IMR-90 (cell line): Measurements from ENCODE around the gene MIER2. TPM values are rescaled to one million over a fixed set of nuclear protein-coding genes. Genes with fewer than 3 reads are reported as not detected.
"Not testable (repeated sequence)": the region's sequence is repeated elsewhere in the genome, so short reads cannot be mapped to it uniquely, and the experiment has no call there.

Experiments used
- ATAC-seq: fragments of 200-7000 bp; cut with Tn5 transposase; 2 replicates; pipeline ENCODE4 v1.9.1; 2020; ENCODE audit warnings: low read depth, mild to moderate bottlenecking, moderate library complexity
- BruUV-seq: library from RNA; stranded (reverse); fragments of 400-500 nt; replicated peaks from 2 replicates; lab custom pipeline; 2021; lab: Mats Ljungman, UMichigan
- CTCF ChIA-PET: fragments of 300-600 bp; formaldehyde crosslinking; extraction: SDS; loops from one replicate; lab custom pipeline; 2021; ENCODE audit warnings: antibody characterized with exemption; lab: Yijun Ruan, JAX
- POLR2A ChIA-PET: fragments of 300-600 bp; sonication (Branson Sonifier 250); formaldehyde crosslinking; loops from one replicate; lab custom pipeline; 2022; ENCODE audit warnings: antibody characterized with exemption; ENCODE audit not compliant: unreplicated experiment; lab: Charles Lee
- DNase-seq: peaks from one replicate; pipeline ENCODE4 v3.0.0; 2013
- H2AFZ ChIP-seq: replicated peaks from 2 replicates; pipeline ENCODE3; 2013; ENCODE audit warnings: low read length, mild to moderate bottlenecking; ENCODE audit not compliant: poor library complexity
- H2AK5ac ChIP-seq: 2 replicates; pipeline ENCODE4 v1.6.1; 2013; ENCODE audit warnings: low read depth, low read length, inconsistent platforms
- H2AK9ac ChIP-seq: replicated peaks from 2 replicates; pipeline ENCODE3; 2013; ENCODE audit warnings: mild to moderate bottlenecking, low read depth, low read length, moderate library complexity; ENCODE audit not compliant: poor library complexity
- H2BK120ac ChIP-seq: 2 replicates; pipeline ENCODE4 v1.6.1; 2013; ENCODE audit warnings: low read depth, low read length, inconsistent platforms
- H2BK15ac ChIP-seq: 3 replicates; pipeline ENCODE4 v1.6.1; 2013; ENCODE audit warnings: low read depth, low read length, inconsistent platforms
- H2BK20ac ChIP-seq: 2 replicates; pipeline ENCODE4 v1.6.1; 2013; ENCODE audit warnings: low read depth, mild to moderate bottlenecking, inconsistent platforms, low read length, moderate library complexity
- H2BK5ac ChIP-seq: 2 replicates; pipeline ENCODE4 v1.6.1; 2013; ENCODE audit warnings: mild to moderate bottlenecking, low read depth, low read length, inconsistent platforms; ENCODE audit not compliant: poor library complexity, severe bottlenecking
- H3K14ac ChIP-seq: replicated peaks from 2 replicates; pipeline ENCODE4 v1.6.1; 2013; ENCODE audit warnings: low read depth, low read length, inconsistent platforms
- H3K18ac ChIP-seq: 2 replicates; pipeline ENCODE4 v1.6.1; 2013; ENCODE audit warnings: low read depth, low read length, control low read depth
- H3K23ac ChIP-seq: 2 replicates; pipeline ENCODE4 v1.6.1; 2013; ENCODE audit warnings: low read depth, low read length, inconsistent platforms
- H3K27ac ChIP-seq: 2 replicates; pipeline ENCODE4 v1.5.1; 2013; ENCODE audit warnings: mild to moderate bottlenecking, control low read depth, low read length; ENCODE audit not compliant: insufficient read depth
- H3K27me3 ChIP-seq: 2 replicates; pipeline ENCODE4 v1.6.1; 2013; ENCODE audit warnings: low read length; ENCODE audit not compliant: control insufficient read depth, insufficient read depth
- H3K36me3 ChIP-seq: 2 replicates; pipeline ENCODE4 v1.6.1; 2013; ENCODE audit warnings: low read length, mixed read lengths; ENCODE audit not compliant: control insufficient read depth, insufficient read depth
- H3K4ac ChIP-seq: 2 replicates; pipeline ENCODE4 v1.6.1; 2013; ENCODE audit warnings: low read depth, low read length, inconsistent platforms
- H3K4me1 ChIP-seq: 2 replicates; pipeline ENCODE4 v1.6.1; 2013; ENCODE audit warnings: low read length, mixed read lengths; ENCODE audit not compliant: control insufficient read depth, insufficient read depth
- H3K4me2 ChIP-seq: 2 replicates; pipeline ENCODE4 v1.6.1; 2013; ENCODE audit warnings: low read depth, mild to moderate bottlenecking, control low read depth, low read length, moderate library complexity
- H3K4me3 ChIP-seq: 2 replicates; pipeline ENCODE4 v1.5.1; 2013; ENCODE audit warnings: low read depth, mild to moderate bottlenecking, control low read depth, low read length, moderate library complexity; ENCODE audit not compliant: insufficient read depth
- H3K56ac ChIP-seq: 2 replicates; pipeline ENCODE4 v1.6.1; 2013; ENCODE audit warnings: low read length, inconsistent platforms; ENCODE audit not compliant: insufficient read depth; ENCODE audit errors: extremely low read depth
- H3K79me1 ChIP-seq, 2 experiments: 2 replicates each; pipeline ENCODE4 v1.6.1; 2013; ENCODE audit warnings: low read length in 2 of 2, inconsistent platforms in 1 of 2, low read depth in 1 of 2
- H3K9ac ChIP-seq: 2 replicates; pipeline ENCODE4 v1.6.1; 2013; ENCODE audit warnings: low read depth, low read length, control low read depth
- H3K9me1 ChIP-seq: 2 replicates; pipeline ENCODE4 v1.6.1; 2013; ENCODE audit warnings: low read length, inconsistent platforms; ENCODE audit not compliant: insufficient read depth
- H3K9me3 ChIP-seq: 2 replicates; pipeline ENCODE4 v1.6.1; 2013; ENCODE audit warnings: low read length; ENCODE audit not compliant: control insufficient read depth, insufficient read depth
- H4K20me1 ChIP-seq: 2 replicates; pipeline ENCODE4 v1.6.1; 2013; ENCODE audit warnings: low read length, inconsistent platforms; ENCODE audit not compliant: insufficient read depth
- H4K5ac ChIP-seq: 2 replicates; pipeline ENCODE4 v1.6.1; 2013; ENCODE audit warnings: mild to moderate bottlenecking, low read depth, low read length, control low read depth
- H4K8ac ChIP-seq, 2 experiments: 2 replicates each; pipeline ENCODE4 v1.6.1; 2013; ENCODE audit warnings: low read depth in 2 of 2, low read length in 2 of 2, control low read depth in 1 of 2, inconsistent platforms in 1 of 2
- H4K91ac ChIP-seq: 2 replicates; pipeline ENCODE4 v1.6.1; 2013; ENCODE audit warnings: low read depth, low read length, inconsistent platforms; ENCODE audit not compliant: insufficient read depth
- WGBS, 2 experiments: methylation state at CpG; one replicate each; pipeline versions ENCODE4 v1.1.5 to v1.1.7; 2013; ENCODE audit warnings: missing lambda C conversion rate in 2 of 2; ENCODE audit not compliant: insufficient read length in 1 of 2; ENCODE audit errors: extremely low coverage in 2 of 2; 5-methylcytosine and 5-hydroxymethylcytosine counted together
- dilution Hi-C: fragments of 300-500 bp; cut with HindIII; formaldehyde crosslinking; loops from one replicate; pipeline ENCODE4 v1.14.3; 2018; ENCODE audit warnings: low sequenced_read_pairs; ENCODE audit not compliant: unreplicated experiment
- in situ Hi-C: fragments of 300-500 bp; cut with MboI; formaldehyde crosslinking; loops from 3 replicates; pipeline ENCODE4 v1.14.3; 2019; ENCODE audit warnings: low sequenced_read_pairs, inconsistent platforms, mixed read lengths
- intact Hi-C: fragments of 100-400 bp; cut with micrococcal nuclease; formaldehyde crosslinking; loops from 2 replicates; pipeline ENCODE4 v1.10.0; 2022
- polyA plus RNA-seq, 3 experiments: library from polyadenylated mRNA; depleted of rRNA; stranded (reverse); fragments of >200 nt; gene quantifications; 2 replicates each; pipeline ENCODE4 v1.2.3, GENCODE V29; 2012; ENCODE audit warnings: low replicate concordance in 1 of 3
- total RNA-seq: library from RNA; depleted of rRNA; stranded (reverse); fragments of >200 nt; gene quantifications from 2 replicates; pipeline ENCODE4 v1.2.3, GENCODE V29; 2012

Gene MIER2
- total and polyA plus RNA-seq, 2 of the 4 experiments (the other 2 are of a cell fraction), result 28.0 to 28.4 TPM

- in situ Hi-C loops, H2AK5ac ChIP-seq, H2AFZ ChIP-seq, H3K4me3 ChIP-seq, H3K14ac ChIP-seq, dilution Hi-C loops, H2BK20ac ChIP-seq, H3K4me2 ChIP-seq, H3K56ac ChIP-seq, H3K23ac ChIP-seq, H3K9ac ChIP-seq, H3K4ac ChIP-seq, POLR2A ChIA-PET, H4K20me1 ChIP-seq, H3K9me3 ChIP-seq, DNase-seq, H3K4me1 ChIP-seq, H4K5ac ChIP-seq, H3K27ac ChIP-seq, H3K79me1 ChIP-seq, intact Hi-C loops, H3K18ac ChIP-seq, H2BK120ac ChIP-seq, H3K9me1 ChIP-seq, H4K91ac ChIP-seq, H4K8ac ChIP-seq, ATAC-seq, CTCF ChIA-PET, H2BK15ac ChIP-seq, BruUV-seq, H2BK5ac ChIP-seq, H3K36me3 ChIP-seq, H2AK9ac ChIP-seq: not testable (repeated sequence)
- 80% methylated on average over 4 of the region's 12 CpGs; no CpG with 5 or more reads in 1 of the 2 experiments for WGBS, 2 experiments
- H3K27me3 ChIP-seq, result peaks cover 14% of the 10 kb centered on the region
Observed at GRCh38 chr19:270766-271318, 73.8 kb downstream of the MIER2 start.
